ENCODE measurements around the gene TMEM236.

DNA sequence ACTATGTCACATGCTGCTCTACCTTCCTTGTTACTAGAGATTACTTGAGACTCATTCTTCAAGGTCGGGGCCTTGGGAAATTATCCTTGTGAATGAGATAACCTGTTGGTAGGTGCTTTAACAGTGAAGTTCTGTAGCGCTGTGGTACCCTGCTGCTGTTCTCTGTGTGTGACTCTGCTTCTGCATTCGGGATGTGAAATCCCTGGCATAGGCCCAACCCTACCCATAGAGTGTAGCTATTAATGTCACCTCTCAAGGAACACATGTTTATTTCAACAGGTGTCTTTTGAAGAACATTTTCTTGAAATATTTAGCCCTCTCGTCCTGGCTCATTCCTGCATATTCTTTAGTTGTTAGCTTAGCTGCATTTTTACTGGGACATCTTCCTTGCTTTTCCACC is 41.8 kb upstream of the TMEM236 start:
- TF ChIP-seq CTCF (IDR thresholded peaks at IDR 0.05), result no peak
- TF ChIP-seq POLR2A (IDR thresholded peaks at IDR 0.05), result no peak
